Measurements from ENCODE around the gene ABLIM3.

DNA sequence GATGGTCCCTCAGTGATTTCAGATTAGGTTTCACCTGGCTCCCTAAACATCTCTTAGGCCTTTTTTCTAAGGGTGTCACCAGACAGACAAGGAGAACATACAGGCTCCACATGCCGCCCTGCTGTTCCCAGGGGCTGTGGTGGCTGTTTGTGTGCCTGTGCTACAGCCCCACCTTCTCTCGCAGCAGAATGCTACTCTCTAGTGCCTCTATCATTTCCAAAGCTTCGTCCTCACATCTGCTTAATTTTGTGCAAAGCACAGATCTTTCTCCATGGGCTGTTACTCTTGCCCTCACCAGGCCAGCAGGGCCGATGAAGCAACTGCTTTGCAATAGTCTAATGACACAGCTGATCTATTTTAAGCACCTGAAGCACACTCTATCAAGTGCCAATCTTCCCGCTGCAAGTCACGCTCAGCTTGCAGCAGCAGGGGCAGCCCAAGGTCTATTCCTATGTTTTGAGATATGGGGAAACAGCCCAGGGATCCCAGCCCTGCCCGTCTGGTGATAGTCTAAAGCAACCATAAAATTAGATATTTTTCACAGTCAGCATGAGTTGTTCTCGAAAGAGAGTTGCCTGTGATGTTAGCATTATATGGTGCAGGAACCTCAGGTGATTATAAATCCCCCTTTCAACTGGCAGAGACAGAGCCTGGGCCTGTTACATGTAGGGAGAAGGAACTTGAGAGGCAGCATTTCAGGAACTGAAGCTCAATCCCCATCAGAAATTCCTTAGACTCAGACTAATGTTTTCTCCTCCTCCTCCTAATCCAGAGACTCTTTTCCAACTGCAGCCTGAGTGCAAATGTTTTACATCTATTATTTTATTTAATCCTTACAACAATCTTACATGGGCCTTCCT lies 12.7 kb downstream of the ABLIM3 start:
- TF ChIP-seq FIP1L1 (IDR thresholded peaks at IDR 0.05; ENCODE audit: low read depth, low read length, poor library complexity, severe bottlenecking) = no peak
- no peak for TF ChIP-seq CREB1 (IDR thresholded peaks at IDR 0.05)
- TF ChIP-seq CREB1 (CRISPR knock-in tag; IDR thresholded peaks at IDR 0.05) = no peak
- TF ChIP-seq TAF1 (IDR thresholded peaks at IDR 0.05; ENCODE audit: control insufficient read depth, extremely low read depth, insufficient read depth, low read length, severe bottlenecking) = no peak
- no peak for TF ChIP-seq ARNT (IDR thresholded peaks at IDR 0.05)
- TF ChIP-seq, protein P1, sequence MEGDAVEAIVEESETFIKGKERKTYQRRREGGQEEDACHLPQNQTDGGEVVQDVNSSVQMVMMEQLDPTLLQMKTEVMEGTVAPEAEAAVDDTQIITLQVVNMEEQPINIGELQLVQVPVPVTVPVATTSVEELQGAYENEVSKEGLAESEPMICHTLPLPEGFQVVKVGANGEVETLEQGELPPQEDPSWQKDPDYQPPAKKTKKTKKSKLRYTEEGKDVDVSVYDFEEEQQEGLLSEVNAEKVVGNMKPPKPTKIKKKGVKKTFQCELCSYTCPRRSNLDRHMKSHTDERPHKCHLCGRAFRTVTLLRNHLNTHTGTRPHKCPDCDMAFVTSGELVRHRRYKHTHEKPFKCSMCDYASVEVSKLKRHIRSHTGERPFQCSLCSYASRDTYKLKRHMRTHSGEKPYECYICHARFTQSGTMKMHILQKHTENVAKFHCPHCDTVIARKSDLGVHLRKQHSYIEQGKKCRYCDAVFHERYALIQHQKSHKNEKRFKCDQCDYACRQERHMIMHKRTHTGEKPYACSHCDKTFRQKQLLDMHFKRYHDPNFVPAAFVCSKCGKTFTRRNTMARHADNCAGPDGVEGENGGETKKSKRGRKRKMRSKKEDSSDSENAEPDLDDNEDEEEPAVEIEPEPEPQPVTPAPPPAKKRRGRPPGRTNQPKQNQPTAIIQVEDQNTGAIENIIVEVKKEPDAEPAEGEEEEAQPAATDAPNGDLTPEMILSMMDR (IDR thresholded peaks at IDR 0.05 in 2 of 3, conservative IDR thresholded peaks at IDR 0.05 in 1 of 3; ENCODE audit: insufficient read depth in 2 of 3, low read depth in 1 of 3, low read length in 3 of 3) = peak in 1 of 3 experiments; percentile 15; a peak in 1 of 6 replicates
- no peak for TF ChIP-seq POLR2AphosphoS2 (IDR thresholded peaks at IDR 0.05; ENCODE audit: low read length)
- TF ChIP-seq ZNF778 (CRISPR knock-in tag; IDR thresholded peaks at IDR 0.05) = no peak
- TF ChIP-seq NR4A1 (CRISPR knock-in tag; IDR thresholded peaks at IDR 0.05) = no peak
- peak; percentile 79 for TF ChIP-seq NR4A1 (tag; IDR thresholded peaks at IDR 0.05)

All from K562 (cell line).